Panc1 (cell line): ENCODE data around the gene DOCK4.

Source experiments
- POLR2AphosphoS5 ChIP-seq: IDR thresholded peaks from 2 replicates; pipeline ENCODE4 v1.6.1; 2012; ENCODE audit warnings: mild to moderate bottlenecking, low read depth, low read length, moderate library complexity
- TF ChIP-seq, protein P1 (sequence below): fragments of 450-650 bp; IDR thresholded peaks from 2 replicates; pipeline ENCODE4 v1.5.1; 2017; ENCODE audit warnings: mild to moderate bottlenecking

DNA sequence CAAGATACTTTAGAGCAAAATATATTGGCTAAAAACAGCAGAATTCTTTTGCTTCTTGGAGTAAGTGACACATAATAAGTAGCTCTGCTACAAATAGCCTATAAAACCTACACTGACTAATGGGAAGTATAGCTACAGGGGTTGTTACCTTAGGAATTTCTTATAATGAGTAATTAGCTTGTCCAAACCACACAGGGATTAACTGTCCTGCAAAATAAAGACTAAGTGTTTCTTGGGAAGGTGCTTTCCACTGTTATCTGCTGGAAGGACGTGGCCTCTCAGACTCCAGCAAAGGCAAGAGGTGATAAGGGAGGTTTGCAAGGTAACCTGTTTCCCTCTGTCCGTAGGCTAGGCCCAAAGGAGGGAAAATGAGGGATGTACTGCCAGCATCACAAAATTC is 302.4 kb downstream of the DOCK4 start:
- TF ChIP-seq, protein P1, sequence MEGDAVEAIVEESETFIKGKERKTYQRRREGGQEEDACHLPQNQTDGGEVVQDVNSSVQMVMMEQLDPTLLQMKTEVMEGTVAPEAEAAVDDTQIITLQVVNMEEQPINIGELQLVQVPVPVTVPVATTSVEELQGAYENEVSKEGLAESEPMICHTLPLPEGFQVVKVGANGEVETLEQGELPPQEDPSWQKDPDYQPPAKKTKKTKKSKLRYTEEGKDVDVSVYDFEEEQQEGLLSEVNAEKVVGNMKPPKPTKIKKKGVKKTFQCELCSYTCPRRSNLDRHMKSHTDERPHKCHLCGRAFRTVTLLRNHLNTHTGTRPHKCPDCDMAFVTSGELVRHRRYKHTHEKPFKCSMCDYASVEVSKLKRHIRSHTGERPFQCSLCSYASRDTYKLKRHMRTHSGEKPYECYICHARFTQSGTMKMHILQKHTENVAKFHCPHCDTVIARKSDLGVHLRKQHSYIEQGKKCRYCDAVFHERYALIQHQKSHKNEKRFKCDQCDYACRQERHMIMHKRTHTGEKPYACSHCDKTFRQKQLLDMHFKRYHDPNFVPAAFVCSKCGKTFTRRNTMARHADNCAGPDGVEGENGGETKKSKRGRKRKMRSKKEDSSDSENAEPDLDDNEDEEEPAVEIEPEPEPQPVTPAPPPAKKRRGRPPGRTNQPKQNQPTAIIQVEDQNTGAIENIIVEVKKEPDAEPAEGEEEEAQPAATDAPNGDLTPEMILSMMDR, result no peak
- no peak for TF ChIP-seq POLR2AphosphoS5
